Thyroid gland (tissue), 4 donors: ENCODE measurements around the gene ST3GAL4. TPM values are rescaled to one million over a fixed set of nuclear protein-coding genes. Genes with fewer than 3 reads are reported as not detected.

Experiments
- DNase-seq, 2 donors: peaks; one replicate each; pipeline ENCODE4 v3.0.0-alpha.2; 2019
- H3K27ac ChIP-seq, 3 donors: fragments of 200-600 bp; sonication (generic); 1 replicate in 2 of 3; 2 replicates in 1 of 3; pipeline ENCODE4 v1.5.1; 2016 to 2019; ENCODE audit warnings: mild to moderate bottlenecking in 1 of 3, moderate library complexity in 1 of 3
- H3K27me3 ChIP-seq: fragments of 200-600 bp; sonication (generic); one replicate; pipeline ENCODE4 v1.5.1; 2019
- H3K36me3 ChIP-seq, 2 donors: fragments of 200-600 bp; sonication (generic); one replicate each; pipeline ENCODE4 v1.5.1; 2016 to 2019
- H3K4me1 ChIP-seq, 2 donors: fragments of 200-600 bp; sonication (generic); one replicate each; pipeline ENCODE4 v1.5.1; 2017 to 2019
- H3K4me3 ChIP-seq, 3 donors: fragments of 200-600 bp; sonication (generic); replicated peaks in 1 of 3; 1 replicate in 2 of 3; 2 replicates in 1 of 3; pipeline ENCODE4 v1.5.1; 2016; ENCODE audit warnings: mild to moderate bottlenecking in 1 of 3
- H3K9me3 ChIP-seq: fragments of 200-600 bp; sonication (generic); one replicate; pipeline ENCODE4 v1.5.1; 2017
- CTCF ChIP-seq, 6 experiments: fragments of 200-600 bp in 3 of 6; fragments of 450-650 bp in 3 of 6; sonication (generic) in 3 of 6; IDR thresholded peaks; one replicate each; pipeline ENCODE4 v1.5.1; 2016 to 2019; ENCODE audit warnings: antibody characterized with exemption in 6 of 6, mild to moderate bottlenecking in 2 of 6, inconsistent platforms in 1 of 6, moderate library complexity in 1 of 6
- POLR2A ChIP-seq, 2 donors: fragments of 450-650 bp; IDR thresholded peaks; one replicate each; pipeline ENCODE4 v1.6.1; 2017; ENCODE audit warnings: antibody characterized with exemption in 2 of 2, mild to moderate bottlenecking in 2 of 2, moderate library complexity in 1 of 2
- WGBS, 2 donors: methylation state at CpG; one replicate each; pipeline ENCODE4 v1.1.5; 2017; 5-methylcytosine and 5-hydroxymethylcytosine counted together
- intact Hi-C: fragments of 100-400 bp; cut with DNase I; formaldehyde crosslinking; loops from one replicate; pipeline ENCODE4 v1.15.1; 2023
- total RNA-seq, 4 donors: library from RNA; depleted of rRNA; stranded (reverse); fragments of >200 nt; gene quantifications; one replicate each; pipeline ENCODE4 v1.2.3, GENCODE V29; 2016

ST3GAL4 gene
- total RNA-seq, 4 donors from 2014 or later, result 5.3 to 33.9 (median 26.4) TPM

- no peaks in the 10 kb centered on the region for H3K9me3 ChIP-seq
- H3K4me1 ChIP-seq, result peaks cover 0 to 22% of the 10 kb centered on the region in 2 donors
- WGBS, 2 donors, result 87% methylated on average over 13 to 15 of the region's 15 CpGs
- H3K4me3 ChIP-seq, result no peak overlapping the region
- no peaks in the 10 kb centered on the region for H3K27me3 ChIP-seq
- no peak overlapping the region for H3K27ac ChIP-seq
- intact Hi-C loops, result no loop called here
- no peaks in the 10 kb centered on the region for H3K36me3 ChIP-seq
- no peak for TF ChIP-seq POLR2A (IDR thresholded peaks at IDR 0.05)
- TF ChIP-seq CTCF (IDR thresholded peaks at IDR 0.05), result no peak
- no peak for DNase-seq
Observed at GRCh38 chr11:126403022-126403581, 47.6 kb downstream of the ST3GAL4 start.

GRCh38 chr11:126403658-126404057, 48.2 kb downstream of the ST3GAL4 start:
- H3K27ac ChIP-seq, result no peak overlapping the region
- intact Hi-C loops, result no loop called here

GRCh38 chr11:126404367-126404766, 48.9 kb downstream of the ST3GAL4 start:
- 90 to 91% methylated on average over 5 of the region's 5 CpGs for WGBS, 2 donors
- H3K27me3 ChIP-seq, result no peaks in the 10 kb centered on the region
- intact Hi-C loops, result no loop called here
- no peak for DNase-seq
- H3K27ac ChIP-seq, result no peak overlapping the region
- no peak for TF ChIP-seq POLR2A (IDR thresholded peaks at IDR 0.05)
- TF ChIP-seq CTCF (IDR thresholded peaks at IDR 0.05), result no peak
- H3K36me3 ChIP-seq, result no peaks in the 10 kb centered on the region
- peaks cover 0 to 22% of the 10 kb centered on the region in 2 donors for H3K4me1 ChIP-seq
- no peak overlapping the region for H3K4me3 ChIP-seq
- no peaks in the 10 kb centered on the region for H3K9me3 ChIP-seq

More at GRCh38 chr11:126403658-126404057, 48.2 kb downstream of the ST3GAL4 start:
- peak in 1 of 2 donors; percentile 26 for DNase-seq
- H3K4me1 ChIP-seq, result peaks cover 0 to 22% of the 10 kb centered on the region in 2 donors
- H3K36me3 ChIP-seq, result no peaks in the 10 kb centered on the region
- no peaks in the 10 kb centered on the region for H3K27me3 ChIP-seq
- H3K9me3 ChIP-seq, result no peaks in the 10 kb centered on the region
- no peak for TF ChIP-seq CTCF (IDR thresholded peaks at IDR 0.05)
- no peak for TF ChIP-seq POLR2A (IDR thresholded peaks at IDR 0.05)
- WGBS, 2 donors, result 71 to 75% methylated on average over 8 of the region's 8 CpGs
- no peak overlapping the region for H3K4me3 ChIP-seq

GRCh38 chr11:126405374-126405773, 49.9 kb downstream of the ST3GAL4 start:
- 71 to 93% methylated on average over 3 of the region's 3 CpGs for WGBS, 2 donors
- intact Hi-C loops, result no loop called here
- Histone ChIP-seq H3K27ac (no peak overlapping the region), H3K4me1 (peaks cover 0 to 22% of the 10 kb centered on the region in 2 donors), H3K36me3 (no peaks in the 10 kb centered on the region), H3K4me3 (no peak overlapping the region), H3K9me3 (no peaks in the 10 kb centered on the region), H3K27me3 (no peaks in the 10 kb centered on the region)
- TF ChIP-seq POLR2A (IDR thresholded peaks at IDR 0.05), result no peak
- peak in 1 of 2 donors; percentile 27 for DNase-seq

GRCh38 chr11:126405906-126406305, 50.4 kb downstream of the ST3GAL4 start:
- TF ChIP-seq POLR2A (IDR thresholded peaks at IDR 0.05), result no peak
- TF ChIP-seq CTCF (IDR thresholded peaks at IDR 0.05), result no peak
- Histone ChIP-seq H3K9me3 (no peaks in the 10 kb centered on the region), H3K4me3 (no peak overlapping the region), H3K36me3 (no peaks in the 10 kb centered on the region), H3K27ac (no peak overlapping the region), H3K4me1 (peaks cover 0 to 22% of the 10 kb centered on the region in 2 donors), H3K27me3 (no peaks in the 10 kb centered on the region)
- no peak for DNase-seq
- intact Hi-C loops, result no loop called here
- 83% methylated on average over 4 of the region's 7 CpGs for WGBS, 2 donors
